GM21526 (cell line): ENCODE results near the gene PCDHB4.
"Not testable (repeated sequence)": the region's sequence is repeated elsewhere in the genome, so short reads cannot be mapped to it uniquely, and the experiment has no call there.

Experiments used
- ATAC-seq: cut with Tn5 transposase; IDR thresholded peaks from one replicate; pipeline ENCODE4 v1.9.1; 2021; ENCODE audit warnings: moderate library complexity; ENCODE audit not compliant: unreplicated experiment, low FRiP score

PCDHB4 gene

GRCh38 chr5:141149812-141150211, 28.2 kb downstream of the PCDHB4 start, which contains the start of gene PCDHB6:
TSS of gene PCDHB6 (plus strand) at chr5:141150057. CDS start at chr5:141150258, 201 bp downstream.
- ATAC-seq = no peak

GRCh38 chr5:141150224-141150992, 28.8 kb downstream of the PCDHB4 start:
- ATAC-seq = no peak

- ATAC-seq = no peak
Observed at GRCh38 chr5:141150993-141151325, 29.3 kb downstream of the PCDHB4 start.

- not testable (repeated sequence) for ATAC-seq
Observed at GRCh38 chr5:141151632-141152031, 30.0 kb downstream of the PCDHB4 start.

- ATAC-seq = not testable (repeated sequence)
Observed at GRCh38 chr5:141152096-141152495, 30.5 kb downstream of the PCDHB4 start.

- ATAC-seq = no peak
Observed at GRCh38 chr5:141155540-141156374, 34.1 kb downstream of the PCDHB4 start.

- ATAC-seq = not testable (repeated sequence)
Observed at GRCh38 chr5:141157356-141157755, 35.7 kb downstream of the PCDHB4 start.

GRCh38 chr5:141157901-141158300, 36.3 kb downstream of the PCDHB4 start:
- ATAC-seq = not testable (repeated sequence)

- ATAC-seq = no peak
Observed at GRCh38 chr5:141172381-141173204, 51.0 kb downstream of the PCDHB4 start, which contains the start of gene PCDHB7. TSS of gene PCDHB7 (plus strand) at chr5:141172644. CDS start at chr5:141172836, 192 bp downstream.

GRCh38 chr5:141174291-141175104, 52.9 kb downstream of the PCDHB4 start:
- ATAC-seq = not testable (repeated sequence)
